Muscle of back (tissue), 11 donors: Measurements from ENCODE around the gene GABRQ. TPM values are rescaled to one million over a fixed set of nuclear protein-coding genes. Genes with fewer than 3 reads are reported as not detected.
"Not testable (repeated sequence)": the region's sequence is repeated elsewhere in the genome, so short reads cannot be mapped to it uniquely, and the experiment has no call there.

Experiments
- DNase-seq, 3 donors: peaks; one replicate each; pipeline versions ENCODE4 v3.0.0 to v3.0.0-alpha.2; 2013
- polyA plus RNA-seq, 10 donors: library from polyadenylated mRNA; unstranded; fragments of 120-200 nt; gene quantifications; one replicate each; pipeline ENCODE4 v1.2.1, GENCODE V29; 2013; ENCODE audit not compliant: insufficient read length in 10 of 10

GABRQ gene
- polyA plus RNA-seq, 10 donors: 1.1 to 2.2 (median 1.5) TPM

DNA sequence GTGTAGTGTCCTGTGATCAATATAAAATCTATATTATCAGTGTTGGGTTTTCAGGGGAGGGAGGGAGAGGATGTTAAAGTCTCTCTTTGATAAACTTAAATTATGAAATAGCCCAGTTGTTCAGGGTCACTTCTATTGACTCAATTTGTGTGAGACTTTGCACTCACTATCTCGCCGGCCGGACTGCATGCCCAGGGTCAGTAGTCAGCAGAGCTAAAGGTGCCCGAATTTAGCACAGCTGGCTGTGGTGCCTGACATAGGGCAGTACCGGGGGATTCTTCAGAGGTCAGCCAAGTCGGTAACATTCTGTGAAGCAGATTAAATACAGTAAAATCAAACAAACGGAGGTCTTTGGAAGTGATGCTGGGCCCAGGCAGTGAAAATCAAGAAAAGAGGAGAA, 19.2 kb downstream of the GABRQ start:
- no peak for DNase-seq

GRCh38 chrX:152658302-152658701, 20.6 kb downstream of the GABRQ start:
- DNase-seq: no peak

DNA sequence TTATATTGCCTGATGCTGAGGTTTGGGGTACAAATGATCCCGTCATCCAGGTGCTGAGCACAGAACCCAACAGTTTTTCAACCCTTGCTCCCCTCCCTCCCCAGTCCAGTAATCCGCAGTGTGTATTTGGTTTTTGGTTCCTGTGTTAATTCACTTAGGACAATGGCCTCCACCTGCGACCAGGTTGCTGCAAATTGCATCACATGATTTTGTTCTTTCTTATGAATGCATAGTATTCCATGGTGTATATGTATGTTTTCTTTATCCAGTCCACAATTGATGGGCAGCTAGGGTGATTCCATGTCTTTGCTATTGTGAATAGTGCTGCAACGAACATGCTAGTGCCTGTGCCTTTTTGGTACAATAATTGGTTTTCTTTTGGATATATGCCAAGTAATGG, 25.4 kb downstream of the GABRQ start:
- DNase-seq: no peak

DNA sequence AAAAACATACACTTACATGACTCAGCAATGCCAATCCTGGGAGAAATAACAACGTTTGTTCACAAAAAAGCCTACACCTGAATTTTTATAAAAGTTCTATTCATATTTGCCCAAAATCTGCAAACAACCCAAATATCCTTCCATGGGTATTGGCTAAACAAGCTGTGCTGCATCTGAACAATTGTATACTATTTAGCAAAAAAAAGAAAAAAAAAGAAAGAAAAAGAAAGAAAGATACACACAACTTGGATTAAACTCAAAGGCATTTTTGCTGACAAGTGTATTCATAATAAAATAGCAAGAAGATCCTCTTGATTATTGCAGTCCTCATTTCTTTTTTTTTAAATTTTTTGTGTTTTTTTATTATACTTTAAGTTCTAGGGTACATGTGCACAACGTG, 36.4 kb downstream of the GABRQ start:
- DNase-seq: no peak

DNA sequence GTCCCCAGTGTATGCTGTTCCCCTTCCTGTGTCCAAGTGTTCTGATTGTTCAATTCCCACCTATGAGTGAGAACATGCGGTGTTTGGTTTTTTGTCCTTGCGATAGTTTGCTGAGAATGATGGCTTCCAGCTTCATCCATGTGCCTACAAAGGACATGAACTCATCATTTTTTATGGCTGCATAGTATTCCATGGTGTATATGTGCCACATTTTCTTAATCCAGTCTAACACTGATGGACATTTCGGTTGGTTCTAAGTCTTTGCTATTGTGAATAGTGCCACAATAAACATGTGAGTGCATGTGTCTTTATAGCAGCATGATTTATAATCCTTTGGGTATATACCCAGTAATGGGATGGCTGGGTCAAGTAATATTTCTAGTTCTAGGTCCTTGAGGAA, 37.0 kb downstream of the GABRQ start:
- DNase-seq: not testable (repeated sequence)

GRCh38 chrX:152681012-152681411, 43.3 kb downstream of the GABRQ start:
- not testable (repeated sequence) for DNase-seq

DNA sequence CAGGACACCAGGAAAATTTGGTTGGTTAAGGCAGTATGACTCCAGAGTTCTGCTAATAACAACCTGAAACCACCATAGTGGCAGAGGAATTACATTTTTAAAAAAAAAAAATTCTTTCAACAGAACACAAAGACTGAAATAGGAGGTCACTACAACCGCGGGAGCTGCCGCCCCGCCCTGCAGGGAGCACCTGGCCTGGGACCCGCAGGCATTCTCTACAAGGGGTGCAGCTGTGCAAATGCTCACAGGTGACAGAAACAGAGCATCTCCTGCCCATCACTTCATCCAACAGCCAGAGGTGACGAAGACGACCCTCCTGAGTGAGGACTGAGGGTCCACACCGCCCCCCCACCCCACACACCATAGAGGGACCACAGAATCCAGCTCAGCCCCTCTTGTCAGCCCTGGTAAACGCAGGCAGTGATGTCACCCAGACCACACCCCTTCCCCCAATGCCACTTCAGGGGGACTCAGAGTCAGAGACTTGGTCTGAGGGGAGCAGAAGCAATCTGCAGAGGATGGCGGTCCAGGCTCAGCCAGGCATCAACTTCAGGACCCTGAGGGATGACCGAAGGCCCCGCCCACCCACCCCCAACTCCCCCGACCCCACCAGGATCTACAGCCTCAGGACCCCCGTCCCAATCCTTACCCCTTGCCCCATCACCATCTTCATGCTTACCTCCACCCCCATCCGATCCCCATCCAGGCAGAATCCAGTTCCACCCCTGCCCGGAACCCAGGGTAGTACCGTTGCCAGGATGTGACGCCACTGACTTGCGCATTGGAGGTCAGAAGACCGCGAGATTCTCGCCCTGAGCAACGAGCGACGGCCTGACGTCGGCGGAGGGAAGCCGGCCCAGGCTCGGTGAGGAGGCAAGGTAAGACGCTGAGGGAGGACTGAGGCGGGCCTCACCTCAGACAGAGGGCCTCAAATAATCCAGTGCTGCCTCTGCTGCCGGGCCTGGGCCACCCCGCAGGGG, 60.5 kb downstream of the GABRQ start, which contains the start of gene MAGEA3:
Gene MAGEA3, plus strand, starts transcription at position 843 of the 980 bp plus-strand sequence. CDS start 2,039 bp downstream, outside the sequence.
- DNase-seq: not testable (repeated sequence)

DNA sequence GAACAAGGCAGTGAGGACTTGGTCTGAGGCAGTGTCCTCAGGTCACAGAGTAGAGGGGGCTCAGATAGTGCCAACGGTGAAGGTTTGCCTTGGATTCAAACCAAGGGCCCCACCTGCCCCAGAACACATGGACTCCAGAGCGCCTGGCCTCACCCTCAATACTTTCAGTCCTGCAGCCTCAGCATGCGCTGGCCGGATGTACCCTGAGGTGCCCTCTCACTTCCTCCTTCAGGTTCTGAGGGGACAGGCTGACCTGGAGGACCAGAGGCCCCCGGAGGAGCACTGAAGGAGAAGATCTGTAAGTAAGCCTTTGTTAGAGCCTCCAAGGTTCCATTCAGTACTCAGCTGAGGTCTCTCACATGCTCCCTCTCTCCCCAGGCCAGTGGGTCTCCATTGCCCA, 62.7 kb downstream of the GABRQ start:
- DNase-seq: not testable (repeated sequence)

DNA sequence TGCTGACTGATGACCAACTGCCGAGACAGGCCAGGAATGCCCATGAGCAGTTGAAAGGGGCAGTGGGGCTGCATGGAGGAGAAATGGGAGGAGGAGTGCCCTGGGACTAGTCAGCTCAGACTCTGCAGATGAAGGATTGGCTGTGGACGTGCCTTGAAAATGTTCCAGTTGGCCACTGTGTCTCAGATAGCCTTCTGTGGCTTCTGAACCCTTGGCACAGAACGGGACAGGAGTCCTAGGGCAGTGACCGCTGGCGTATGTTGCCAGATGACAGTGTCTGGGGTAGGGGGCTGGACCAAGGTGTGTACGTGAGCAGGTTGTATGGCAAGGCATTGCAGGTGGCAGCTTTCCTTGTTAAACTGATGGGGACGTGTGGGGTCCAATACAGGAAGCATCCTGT, 68.8 kb downstream of the GABRQ start:
- not testable (repeated sequence) for DNase-seq

Other genes with a start within 250 kb of the GABRQ start
- gene GABRA3, start 186.6 kb upstream of the GABRQ start, polyA plus RNA-seq: 1 to 10 TPM in 8 of 10 donors, under 1 TPM in 2; 0.74 to 4.2 (median 1.6) TPM
- gene MAGEA3, start 60.9 kb downstream of the GABRQ start, polyA plus RNA-seq: not detected
- not detected for gene CSAG2, start 71.4 kb downstream of the GABRQ start, polyA plus RNA-seq
- not detected for gene MAGEA2B, start 76.7 kb downstream of the GABRQ start, polyA plus RNA-seq
- not detected for gene CSAG1, start 95.8 kb downstream of the GABRQ start, polyA plus RNA-seq
- gene MAGEA12, start 95.9 kb downstream of the GABRQ start, polyA plus RNA-seq: not detected
- not detected for gene MAGEA2, start 115.9 kb downstream of the GABRQ start, polyA plus RNA-seq
- not detected for gene CSAG3, start 121.3 kb downstream of the GABRQ start, polyA plus RNA-seq
- not detected for gene MAGEA6, start 131.8 kb downstream of the GABRQ start, polyA plus RNA-seq
- 10 to 100 TPM; 26.5 to 44.6 (median 35.1) TPM for gene CETN2, start 192.9 kb downstream of the GABRQ start, polyA plus RNA-seq
- gene NSDHL, start 193.2 kb downstream of the GABRQ start, polyA plus RNA-seq: 10 to 100 TPM in 9 of 10 donors, 1 to 10 TPM in 1; 9.7 to 19.8 (median 11.9) TPM